Limb (tissue), 2 donors: ENCODE data around the gene NEU1.
"Not testable (repeated sequence)": the region's sequence is repeated elsewhere in the genome, so short reads cannot be mapped to it uniquely, and the experiment has no call there.

Experiments used
- DNase-seq, 2 donors: peaks; one replicate each; pipeline ENCODE4 v3.0.0-alpha.2; 2016; ENCODE audit errors: extremely low spot score in 2 of 2

NEU1 gene

GRCh38 chr6:31819871-31820299, 42.7 kb downstream of the NEU1 start:
- no peak for DNase-seq

GRCh38 chr6:31817929-31818511, 44.6 kb downstream of the NEU1 start:
- not testable (repeated sequence) for DNase-seq

GRCh38 chr6:31817133-31817928, 45.3 kb downstream of the NEU1 start:
- not testable (repeated sequence) for DNase-seq

- peak; percentile 93 to 94 for DNase-seq
Measured at GRCh38 chr6:31815025-31815838, 47.4 kb downstream of the NEU1 start, which contains the start of the genes HSPA1A and HSPA1L. TSS of gene HSPA1A (plus strand) at chr6:31815543. CDS start at chr6:31815757, 214 bp downstream. TSS of gene HSPA1L (minus strand) at chr6:31815283. CDS start at chr6:31811972, 3,311 bp downstream.

GRCh38 chr6:31814677-31815024, 48.0 kb downstream of the NEU1 start:
- peak; percentile 96 to 97 for DNase-seq

GRCh38 chr6:31813465-31813849, 49.2 kb downstream of the NEU1 start:
- DNase-seq = no peak

- no peak for DNase-seq
Measured at GRCh38 chr6:31811645-31812044, 51.0 kb downstream of the NEU1 start.

- not testable (repeated sequence) for DNase-seq
Measured at GRCh38 chr6:31808599-31808998, 54.0 kb downstream of the NEU1 start.
